NCI-H510A treated with DMSO at 0.1 percent for 48 hours (cell line): ENCODE results near the gene CABCOCO1.
A peak's percentile ranks its signal among the peaks of the same experiment; 100 is the strongest.
"Not testable (repeated sequence)": the region's sequence is repeated elsewhere in the genome, so short reads cannot be mapped to it uniquely, and the experiment has no call there.

Experiments
- DNase-seq: peaks from one replicate; lab custom pipeline; 2025; lab: John Stamatoyannopoulos, UW

The CABCOCO1 gene

DNA sequence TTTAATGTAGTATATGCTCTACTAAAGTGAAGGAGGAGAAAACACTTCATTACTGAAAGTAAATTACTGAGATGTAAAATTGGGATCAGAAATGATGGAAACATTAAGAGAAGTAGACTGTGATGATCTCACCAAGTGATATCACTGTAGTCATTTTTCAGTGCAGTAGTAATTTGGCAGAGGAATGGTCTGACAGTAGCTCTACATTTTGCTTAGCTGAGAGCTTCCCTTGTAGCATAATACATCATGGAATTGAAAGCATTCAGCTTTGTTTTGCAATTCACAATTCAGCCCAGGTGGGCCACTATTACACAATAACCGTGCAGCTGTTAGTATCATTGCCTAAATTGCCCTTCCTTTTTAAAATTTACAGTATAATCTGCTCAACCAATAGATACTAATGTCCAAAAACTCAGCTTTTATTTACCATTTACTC lies 19.4 kb upstream of the CABCOCO1 start:
- no peak for DNase-seq

DNA sequence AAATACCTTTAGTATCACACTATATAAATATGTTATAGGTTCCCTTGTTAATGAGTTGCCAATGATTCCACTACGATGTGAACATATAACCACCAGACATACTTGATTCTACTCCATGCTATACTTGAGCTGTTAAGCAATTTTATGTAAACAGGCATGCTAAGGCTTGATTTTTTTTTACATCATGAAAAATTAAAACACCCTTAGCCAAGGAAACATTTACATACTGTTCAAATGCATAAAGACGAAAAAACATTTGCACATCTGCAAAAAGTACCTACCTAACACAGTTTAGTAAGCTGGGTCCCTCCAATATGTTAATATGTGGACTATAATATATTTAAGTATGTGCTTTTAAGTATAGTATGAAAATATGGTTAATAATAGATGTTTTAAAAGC lies 9.0 kb upstream of the CABCOCO1 start:
- DNase-seq: no peak

DNA sequence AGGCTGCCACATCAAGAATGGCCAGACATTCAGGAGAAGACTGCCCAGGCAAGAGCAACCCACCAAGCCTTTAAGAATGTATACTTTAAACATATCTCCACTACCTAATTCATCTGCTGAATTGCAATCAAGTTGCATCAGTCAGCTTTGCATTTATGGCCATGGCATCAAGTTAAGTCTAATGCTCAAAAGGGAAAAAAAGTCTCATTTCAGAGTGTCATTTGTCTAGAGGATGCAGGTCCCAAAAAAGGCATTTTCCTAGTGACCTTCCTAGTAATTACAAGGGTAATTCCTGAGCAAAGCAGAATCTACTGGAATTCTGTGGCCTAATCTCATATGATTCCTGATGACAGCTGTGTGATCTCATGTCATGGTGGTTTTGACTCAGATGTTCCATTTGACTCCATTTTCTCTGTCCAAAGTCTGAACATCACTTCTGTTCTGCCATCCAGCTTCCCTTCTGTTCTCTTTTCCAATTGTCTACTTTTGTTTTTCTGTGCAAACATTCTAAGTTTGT lies 7.3 kb upstream of the CABCOCO1 start:
- no peak for DNase-seq

DNA sequence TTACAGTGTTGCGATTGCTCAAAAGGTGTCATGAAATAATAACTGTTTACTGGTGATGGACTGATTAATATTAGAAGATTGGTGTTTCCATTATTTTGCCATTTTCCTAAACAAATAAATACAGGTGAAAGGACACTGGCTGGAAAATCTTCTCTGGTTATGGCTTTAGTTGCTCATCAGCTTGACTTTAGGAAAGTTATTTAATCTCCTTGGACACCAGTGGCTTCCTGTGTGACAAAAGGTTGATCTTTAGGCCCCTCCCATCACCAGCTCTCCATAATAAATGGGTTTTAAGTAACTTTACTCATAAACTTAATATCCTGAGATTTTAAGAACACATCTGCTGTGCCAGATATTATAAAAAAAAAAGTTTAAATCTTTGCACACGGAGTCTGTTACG lies 737 bp downstream of the CABCOCO1 start:
- no peak for DNase-seq

DNA sequence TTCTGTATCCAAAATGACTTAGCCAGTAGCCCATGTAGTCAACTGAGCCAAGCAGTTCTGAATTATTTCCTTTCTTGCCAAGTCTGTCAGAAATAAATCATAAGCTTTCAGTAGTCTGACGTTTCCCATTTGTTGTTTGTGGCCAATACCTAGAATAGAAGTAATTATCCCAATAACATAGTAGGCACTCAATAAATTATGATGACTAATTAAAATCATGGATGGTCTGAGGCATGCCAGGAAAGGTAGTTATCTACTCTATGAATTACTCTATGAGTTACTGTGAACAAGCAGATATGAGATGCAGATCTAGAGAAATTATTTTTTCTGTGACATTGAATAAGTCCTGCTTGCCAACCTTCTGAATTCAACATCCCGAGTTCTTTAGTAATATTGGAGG lies 2.3 kb downstream of the CABCOCO1 start:
- no peak for DNase-seq

DNA sequence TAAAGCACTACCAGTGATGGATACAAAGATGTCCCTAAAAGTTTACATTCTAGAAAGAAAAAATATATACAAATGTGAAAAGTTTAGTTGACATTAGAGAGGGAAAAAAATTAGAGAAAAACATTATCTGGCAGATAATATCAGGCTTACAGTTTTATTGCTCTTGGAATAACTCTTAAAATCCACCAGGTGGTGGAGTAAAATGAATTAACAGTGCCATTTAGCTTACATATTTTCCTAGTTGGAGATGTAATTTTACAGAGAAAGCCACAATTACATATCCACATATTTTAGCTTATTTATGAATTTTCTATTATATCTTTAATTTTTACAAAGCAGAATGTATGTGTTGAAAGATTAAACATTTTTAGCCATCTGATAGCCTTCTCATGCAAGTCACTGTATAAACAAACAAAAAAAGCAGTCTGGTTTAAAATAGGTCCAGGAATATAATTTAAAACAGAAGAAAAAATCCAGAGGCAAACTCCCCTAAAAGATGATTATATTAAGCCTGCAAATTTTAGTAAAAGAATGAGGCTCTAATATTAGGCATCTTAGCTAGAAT lies 6.5 kb downstream of the CABCOCO1 start:
- no peak for DNase-seq

DNA sequence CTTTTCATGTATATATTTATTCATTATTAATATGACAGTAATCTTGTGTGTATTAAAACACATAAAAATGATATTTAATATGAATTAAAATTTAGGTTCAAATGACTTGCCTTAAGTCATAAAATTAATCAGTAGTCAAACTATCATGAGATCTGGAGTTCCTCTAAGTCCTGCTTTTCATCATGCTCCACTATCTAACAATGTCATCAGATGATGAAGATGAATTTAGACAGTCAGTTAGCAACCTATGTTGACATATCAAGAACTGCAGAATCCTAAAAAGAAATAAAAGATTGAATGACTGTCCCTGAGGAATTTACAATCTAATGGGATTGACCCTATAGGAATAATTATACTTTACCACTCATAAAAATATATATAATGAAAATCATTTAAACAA lies 7.1 kb downstream of the CABCOCO1 start:
- no peak for DNase-seq

DNA sequence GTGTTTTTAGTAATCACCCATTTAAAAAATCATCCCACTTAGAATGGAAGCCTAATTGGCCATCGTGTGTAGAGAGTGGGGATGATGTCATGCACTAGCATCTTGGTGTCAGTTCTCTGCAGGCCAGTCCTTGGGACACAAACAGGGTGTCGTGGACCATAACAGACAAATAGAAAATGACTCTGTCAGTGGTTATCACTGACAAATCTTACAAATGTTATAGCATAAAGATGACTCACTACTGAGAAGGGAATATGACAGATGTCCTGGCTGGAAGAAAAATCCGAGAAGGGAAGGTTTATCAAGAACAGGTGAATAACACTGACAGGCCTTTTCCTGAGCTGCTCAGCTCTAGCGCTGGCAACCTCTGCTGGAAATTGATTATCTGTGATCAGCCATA lies 10.6 kb downstream of the CABCOCO1 start:
- DNase-seq: no peak

DNA sequence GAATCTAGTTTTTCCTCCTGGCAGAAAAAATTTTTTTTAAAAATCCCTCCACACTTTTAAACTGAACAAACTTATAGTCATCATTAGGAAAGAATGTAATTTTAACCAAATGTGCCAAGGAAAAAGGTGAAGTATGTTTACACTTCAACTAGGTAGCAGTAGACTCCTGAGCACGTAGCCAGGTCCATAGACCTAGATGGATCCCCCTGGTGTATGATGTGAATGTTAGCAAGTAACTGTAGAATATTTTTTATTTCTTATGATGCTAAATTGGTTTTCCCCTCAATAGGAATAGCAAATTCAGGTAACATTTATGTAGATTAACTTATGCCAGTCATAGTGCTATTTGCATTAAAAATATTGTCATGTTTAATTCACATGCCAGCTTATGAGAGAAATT lies 19.6 kb downstream of the CABCOCO1 start:
- DNase-seq: no peak

DNA sequence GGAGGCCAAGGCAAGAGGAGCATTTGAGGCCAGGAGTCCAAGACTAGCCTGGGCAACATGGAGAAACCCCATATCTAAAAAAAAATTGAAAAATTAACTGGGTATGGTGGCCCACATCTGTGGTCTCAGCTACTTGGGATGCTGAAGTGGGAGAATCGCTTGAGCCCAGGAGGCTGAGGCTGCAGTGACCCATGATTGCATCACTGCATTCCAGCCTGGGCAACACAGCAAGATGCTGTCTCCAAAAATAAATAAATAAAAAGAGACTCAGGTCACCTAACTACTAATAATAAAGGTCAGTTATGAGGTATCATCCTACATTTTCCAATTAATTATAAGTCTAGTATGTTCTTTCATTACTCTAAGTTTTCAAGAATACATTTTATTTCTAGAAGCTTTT lies 20.6 kb downstream of the CABCOCO1 start:
- no peak for DNase-seq

DNA sequence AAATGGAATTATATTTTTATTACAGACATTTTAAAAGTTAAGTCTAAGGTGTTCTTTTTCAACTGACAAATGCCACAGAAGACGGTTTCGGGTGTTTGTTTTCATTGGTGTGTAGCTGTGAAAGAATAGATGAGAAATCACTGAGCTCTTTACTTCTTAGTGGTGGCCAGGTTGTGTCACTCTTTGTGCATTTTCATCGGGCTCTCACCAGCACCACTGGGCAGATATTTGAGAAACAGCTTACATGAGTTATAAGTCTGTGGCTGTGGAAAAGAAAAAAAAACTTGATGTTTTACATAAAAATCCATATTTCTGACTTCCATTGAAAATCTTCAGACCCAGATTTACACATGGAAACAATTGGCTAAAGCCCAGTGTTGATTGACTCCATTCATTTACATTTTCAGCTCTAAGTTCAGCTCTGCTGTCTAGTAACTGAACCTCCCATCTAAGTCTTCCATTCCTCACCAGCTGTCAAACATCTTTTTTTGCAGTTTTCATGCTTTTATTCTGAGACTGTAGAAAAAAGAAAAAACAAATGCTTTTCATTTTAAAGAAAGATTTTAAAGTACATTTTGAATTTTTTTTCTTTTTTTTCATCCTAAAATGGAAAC lies 22.3 kb downstream of the CABCOCO1 start:
- DNase-seq: no peak

DNA sequence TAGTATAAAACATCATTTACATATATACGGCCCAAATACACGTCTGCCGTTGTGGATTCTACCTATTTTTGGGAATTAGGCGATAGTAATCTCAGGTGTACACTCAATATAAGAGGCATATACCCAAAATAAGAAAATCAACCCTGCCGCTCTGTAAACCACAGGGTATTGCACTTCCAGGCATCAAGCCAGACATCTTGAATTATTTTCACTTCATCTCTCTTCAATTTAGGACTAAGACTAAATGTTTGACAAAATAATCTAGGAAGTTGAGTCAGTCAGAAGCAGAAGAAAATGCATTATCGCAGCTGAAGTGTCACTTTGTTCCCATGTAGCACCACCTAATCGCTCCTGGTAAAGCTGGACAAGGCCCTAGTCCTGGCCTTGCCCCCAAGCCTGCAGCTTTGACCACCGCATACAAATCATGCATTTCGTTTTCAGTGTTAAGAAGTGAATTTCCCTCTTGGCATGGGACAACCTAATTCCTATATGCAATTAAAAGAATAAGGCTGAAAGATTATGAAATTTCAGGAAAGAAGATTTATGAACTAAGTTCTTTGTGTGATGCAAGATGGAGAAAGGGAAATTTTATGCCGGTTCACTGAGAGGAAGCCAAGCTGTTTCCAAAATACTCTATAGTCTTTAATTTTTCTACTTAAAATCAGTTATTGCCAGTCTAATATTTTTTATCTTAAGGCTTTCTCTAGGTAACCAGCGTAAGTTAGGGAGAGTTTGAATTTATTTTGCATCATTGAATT lies 26.0 kb downstream of the CABCOCO1 start:
- no peak for DNase-seq

DNA sequence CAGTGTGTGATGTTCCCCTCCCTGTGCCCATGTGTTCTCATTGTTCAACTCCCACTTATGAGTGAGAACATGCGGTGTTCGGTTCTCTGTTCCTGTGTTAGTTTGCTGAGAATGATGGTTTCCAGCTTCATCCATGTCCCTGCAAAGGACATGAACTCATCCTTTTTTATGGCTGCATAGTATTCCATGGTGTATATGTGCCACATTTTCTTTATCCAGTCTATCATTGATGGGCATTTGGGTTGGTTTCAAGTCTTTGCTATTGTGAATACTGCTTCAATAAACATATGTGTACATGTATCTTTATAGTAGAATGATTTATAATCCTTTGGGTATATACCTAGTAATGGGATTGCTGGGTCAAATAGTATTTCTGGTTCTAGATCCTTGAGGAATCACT lies 28.9 kb downstream of the CABCOCO1 start:
- not testable (repeated sequence) for DNase-seq

DNA sequence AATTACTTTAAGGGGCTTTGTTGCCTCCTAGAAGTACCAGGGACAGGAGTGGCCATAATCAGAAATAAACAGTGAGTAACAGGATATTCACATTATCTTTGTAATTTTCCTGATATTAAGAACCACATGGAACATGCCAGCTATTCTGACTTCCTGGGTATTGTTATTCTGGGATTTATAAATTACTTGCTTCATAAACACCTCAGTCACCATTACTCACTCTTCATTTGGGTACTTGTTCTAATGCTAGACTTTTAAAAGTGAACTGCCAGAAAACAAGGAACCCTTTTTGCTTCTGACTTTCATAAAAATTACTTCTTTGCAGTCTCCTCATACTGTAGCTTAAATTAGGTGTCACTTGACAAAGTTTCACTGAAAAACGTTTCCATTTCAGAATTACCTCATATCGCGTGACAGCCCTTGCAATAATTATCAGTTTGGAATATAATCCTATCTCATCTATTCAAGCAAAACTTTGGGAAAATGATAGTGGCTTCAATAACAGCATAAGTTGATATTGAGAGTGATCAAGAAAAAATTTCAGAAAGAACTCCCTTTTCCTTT lies 29.8 kb downstream of the CABCOCO1 start:
- DNase-seq: no peak

DNA sequence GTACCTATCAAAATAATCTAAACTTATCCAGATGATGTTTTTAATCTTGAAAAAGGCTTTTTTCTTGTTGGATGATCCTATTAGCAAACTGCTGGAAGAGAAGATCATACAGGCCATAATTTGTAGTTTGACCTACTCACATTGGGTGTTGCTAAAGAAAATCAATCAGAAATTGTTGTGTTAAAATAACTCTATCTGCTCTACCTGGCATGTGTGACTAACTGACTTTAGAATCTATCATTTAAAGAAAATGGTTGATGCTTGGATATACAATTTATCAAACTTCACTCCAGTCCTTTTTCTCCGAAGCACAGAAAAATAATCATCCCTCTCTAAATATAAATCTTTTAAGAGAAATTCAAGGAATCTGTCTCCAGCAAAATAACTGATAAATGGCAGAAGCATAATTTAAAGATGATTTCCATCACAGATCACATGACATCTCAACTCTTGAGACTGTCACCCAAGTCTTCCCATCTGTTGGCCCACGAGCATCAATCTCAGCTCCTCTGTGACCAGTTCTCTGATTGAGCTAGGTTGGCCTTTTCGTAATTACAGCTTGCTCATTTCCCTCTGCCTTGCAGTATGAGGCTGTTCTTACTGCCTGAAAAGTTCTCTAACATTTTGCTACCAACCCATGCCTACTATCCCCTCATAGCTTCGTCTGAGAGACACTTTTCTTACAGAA lies 36.4 kb downstream of the CABCOCO1 start:
- DNase-seq: no peak

DNA sequence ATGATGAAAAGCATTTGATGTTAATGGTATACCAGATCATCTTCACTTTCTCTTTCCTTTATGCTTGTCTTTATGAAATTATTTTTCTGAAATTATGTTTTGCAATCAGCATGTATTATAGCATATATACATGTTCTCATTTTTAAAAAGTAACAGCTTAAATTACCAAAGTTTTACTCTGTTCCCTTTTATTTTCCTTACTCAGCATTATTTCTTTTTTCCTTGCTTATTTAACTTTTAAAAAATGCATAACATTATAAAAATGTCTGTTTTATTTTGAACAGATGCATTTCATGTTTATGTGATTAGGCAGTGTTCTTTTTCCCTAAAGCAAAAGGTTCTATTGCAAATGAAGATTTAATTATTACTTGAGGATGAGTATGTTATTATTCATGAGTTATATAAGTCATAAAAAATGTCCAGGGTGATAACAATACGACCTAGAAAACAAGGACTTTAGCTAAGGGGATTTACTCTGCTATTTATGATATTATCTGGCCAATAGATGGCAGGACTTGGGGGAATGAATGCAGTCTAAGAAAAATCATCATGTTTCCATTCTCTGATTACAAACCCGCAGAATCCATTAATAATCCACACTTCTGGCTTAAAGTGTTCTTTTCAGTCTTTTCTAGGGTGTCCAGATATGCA lies 38.5 kb downstream of the CABCOCO1 start:
- DNase-seq: no peak

DNA sequence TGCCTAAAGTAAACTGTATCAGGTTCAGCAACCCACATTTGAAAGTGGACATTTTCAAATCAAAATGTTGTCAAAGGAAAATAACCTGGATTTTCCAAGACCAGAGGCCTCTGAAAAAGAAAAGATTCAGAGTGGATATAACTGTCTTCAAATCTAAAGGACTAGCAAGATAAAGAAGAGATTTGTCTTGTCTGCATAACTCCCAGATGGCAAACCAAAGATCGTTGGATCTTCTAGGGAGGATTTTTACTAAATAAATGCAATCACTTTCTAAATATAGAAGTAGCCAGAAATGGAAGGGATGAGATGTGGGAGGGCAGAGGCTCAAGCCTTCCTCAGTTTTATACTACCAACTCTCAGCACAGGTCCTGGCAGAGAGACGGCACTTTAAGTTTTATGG lies 39.0 kb downstream of the CABCOCO1 start:
- DNase-seq: no peak

DNA sequence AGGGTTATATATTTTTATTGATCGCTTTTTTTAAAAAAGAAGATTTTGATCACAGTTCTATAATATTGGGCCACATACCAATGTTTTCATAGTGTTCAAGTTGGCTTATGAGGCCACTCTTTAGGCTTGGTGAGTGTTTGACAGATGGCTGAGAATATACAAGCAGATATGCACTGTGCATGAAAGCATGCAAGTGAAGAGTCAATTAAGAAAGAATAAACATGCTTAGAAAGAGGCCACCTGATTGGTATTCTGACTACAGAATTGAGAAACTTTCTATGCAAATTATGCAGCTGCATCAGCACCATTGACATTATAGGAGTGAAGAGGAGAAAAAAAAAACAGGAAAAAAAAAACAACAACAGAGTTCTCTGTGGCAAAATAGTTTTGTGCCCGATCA lies 39.9 kb downstream of the CABCOCO1 start:
- DNase-seq: peak; percentile 41

DNA sequence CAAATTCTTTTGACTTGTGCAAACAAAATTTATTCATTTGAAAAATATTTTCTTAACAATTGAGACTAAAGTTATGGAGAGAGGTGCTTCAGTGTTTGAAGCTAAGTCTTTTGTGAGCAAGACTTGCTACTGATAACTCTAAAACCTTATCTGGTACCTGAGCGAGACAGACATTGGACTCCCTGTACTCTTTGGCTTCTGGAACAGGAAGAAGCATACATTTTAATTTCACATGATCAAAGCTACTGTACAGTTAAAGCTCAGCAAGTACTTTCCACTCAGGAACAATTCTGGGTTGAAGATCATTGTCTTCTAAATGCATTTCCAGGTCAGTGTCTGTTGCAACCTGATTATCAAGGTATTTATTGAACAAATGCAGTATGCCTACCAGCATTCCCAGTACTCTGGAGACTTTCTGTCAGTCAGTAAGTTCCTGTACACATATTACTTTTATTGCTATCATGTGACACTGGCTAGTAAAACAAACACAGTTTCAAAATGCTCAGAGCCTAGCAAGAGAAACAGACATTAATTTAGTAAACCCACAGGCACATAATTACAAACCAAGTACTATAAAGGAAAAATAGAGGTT lies 42.4 kb downstream of the CABCOCO1 start:
- DNase-seq: no peak

DNA sequence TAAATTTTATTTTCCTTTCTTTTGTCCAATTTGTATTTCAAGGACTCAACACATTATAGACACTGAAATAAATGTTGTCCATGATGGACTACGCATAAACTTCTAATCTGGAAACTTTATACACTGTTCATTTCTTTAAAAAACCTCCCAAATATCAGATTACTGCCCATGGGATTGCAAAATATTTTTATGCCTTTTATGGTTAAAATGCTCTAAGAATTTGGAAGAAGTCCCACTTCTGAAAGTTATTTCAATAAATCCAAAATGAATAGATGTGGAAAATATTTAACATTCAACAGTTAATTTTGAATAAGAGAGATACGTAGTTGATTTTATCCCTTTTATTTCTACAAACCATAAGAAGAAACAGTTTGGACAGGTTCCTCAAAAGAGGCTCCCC lies 46.1 kb downstream of the CABCOCO1 start:
- DNase-seq: no peak

DNA sequence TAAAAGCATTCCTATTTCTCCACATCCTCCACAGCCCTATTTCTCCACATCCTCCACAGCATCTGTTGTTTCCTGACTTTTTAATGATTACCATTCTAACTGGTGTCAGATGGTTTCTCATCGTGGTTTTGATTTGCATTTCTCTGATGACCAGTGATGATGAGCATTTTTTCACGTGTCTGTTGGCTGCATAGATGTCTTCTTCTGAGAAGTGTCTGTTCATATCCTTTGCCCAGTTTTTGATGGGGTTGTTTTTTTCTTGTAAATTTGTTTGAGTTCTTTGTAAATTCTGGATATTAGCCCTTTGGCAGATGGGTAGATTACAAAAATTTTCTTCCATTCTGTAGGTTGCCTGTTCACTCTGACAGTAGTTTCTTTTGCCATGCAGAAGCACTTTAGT lies 49.4 kb downstream of the CABCOCO1 start:
- DNase-seq: not testable (repeated sequence)
